ENCODE data around the gene DHX34.

DNA sequence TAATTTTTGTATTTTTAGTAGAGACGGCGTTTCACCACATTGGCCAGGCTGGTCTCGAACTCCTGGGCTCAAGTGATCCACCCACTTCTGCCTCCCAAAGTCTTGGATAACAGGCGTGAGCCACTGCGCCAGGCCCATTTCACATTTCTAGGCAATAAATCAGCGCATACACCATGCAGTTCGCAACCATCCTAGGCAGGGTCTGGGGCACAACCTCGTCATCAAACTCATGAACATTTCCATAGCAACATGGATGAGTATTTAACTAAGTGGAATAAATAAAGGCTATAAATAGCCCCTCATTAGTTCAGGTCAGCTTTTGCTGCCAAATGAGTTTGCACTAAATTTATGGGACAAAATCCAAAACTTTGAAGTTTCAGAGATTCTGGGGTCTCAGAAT lies 62.0 kb downstream of the DHX34 start:
- TF ChIP-seq, protein P1, sequence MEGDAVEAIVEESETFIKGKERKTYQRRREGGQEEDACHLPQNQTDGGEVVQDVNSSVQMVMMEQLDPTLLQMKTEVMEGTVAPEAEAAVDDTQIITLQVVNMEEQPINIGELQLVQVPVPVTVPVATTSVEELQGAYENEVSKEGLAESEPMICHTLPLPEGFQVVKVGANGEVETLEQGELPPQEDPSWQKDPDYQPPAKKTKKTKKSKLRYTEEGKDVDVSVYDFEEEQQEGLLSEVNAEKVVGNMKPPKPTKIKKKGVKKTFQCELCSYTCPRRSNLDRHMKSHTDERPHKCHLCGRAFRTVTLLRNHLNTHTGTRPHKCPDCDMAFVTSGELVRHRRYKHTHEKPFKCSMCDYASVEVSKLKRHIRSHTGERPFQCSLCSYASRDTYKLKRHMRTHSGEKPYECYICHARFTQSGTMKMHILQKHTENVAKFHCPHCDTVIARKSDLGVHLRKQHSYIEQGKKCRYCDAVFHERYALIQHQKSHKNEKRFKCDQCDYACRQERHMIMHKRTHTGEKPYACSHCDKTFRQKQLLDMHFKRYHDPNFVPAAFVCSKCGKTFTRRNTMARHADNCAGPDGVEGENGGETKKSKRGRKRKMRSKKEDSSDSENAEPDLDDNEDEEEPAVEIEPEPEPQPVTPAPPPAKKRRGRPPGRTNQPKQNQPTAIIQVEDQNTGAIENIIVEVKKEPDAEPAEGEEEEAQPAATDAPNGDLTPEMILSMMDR (conservative IDR thresholded peaks at IDR 0.05), result no peak
- TF ChIP-seq EZH2 (IDR thresholded peaks at IDR 0.05; ENCODE audit: low read depth), result no peak

Data from PC-9 (cell line).